Mucosa of descending colon (tissue), 3 donors: ENCODE data around the gene TNFRSF9. TPM values are rescaled to one million over a fixed set of nuclear protein-coding genes. Genes with fewer than 3 reads are reported as not detected.

Experiments
- ATAC-seq: fragments of 200-7000 bp; cut with Tn5 transposase; one replicate; pipeline ENCODE4 v1.9.1; 2020; ENCODE audit warnings: mild to moderate bottlenecking, moderate library complexity
- DNase-seq, 3 donors: peaks; one replicate each; pipeline ENCODE4 v3.0.0-alpha.2; 2020
- H3K36me3 ChIP-seq: fragments of 200-600 bp; one replicate; pipeline ENCODE4 v1.8.0; 2021; ENCODE audit warnings: low read depth, mild to moderate bottlenecking
- H3K4me1 ChIP-seq: fragments of 200-600 bp; one replicate; pipeline ENCODE4 v1.8.0; 2021; ENCODE audit warnings: low read depth, mild to moderate bottlenecking
- H3K4me3 ChIP-seq: fragments of 200-600 bp; one replicate; pipeline ENCODE4 v1.8.0; 2021; ENCODE audit warnings: mild to moderate bottlenecking
- H3K9me3 ChIP-seq: fragments of 200-600 bp; one replicate; pipeline ENCODE4 v1.8.0; 2021; ENCODE audit warnings: mild to moderate bottlenecking
- CTCF ChIP-seq: fragments of 200-600 bp; IDR thresholded peaks from one replicate; pipeline ENCODE4 v1.8.0; 2022; ENCODE audit warnings: antibody characterized with exemption, mild to moderate bottlenecking
- intact Hi-C, 2 donors: fragments of 100-400 bp; cut with DNase I in 1 of 2; cut with micrococcal nuclease in 1 of 2; formaldehyde crosslinking; loops; one replicate each; pipeline versions ENCODE4 v1.11.0 to v1.11.1; 2022; cut with DNase I, micrococcal nuclease
- total RNA-seq, 3 donors: library from RNA; stranded (reverse); fragmentation: NEBNext Ultra II Directional in 2 of 3; extraction: Animal tissue kit (Norgen Biotek cat#: 25700) in 2 of 3; gene quantifications; one replicate each; pipeline versions ENCODE4 v1.2.1 to v1.2.4, GENCODE V29; 2021 to 2023
- donor health status: DM: no; HTN: no; CAD: no; lungs with moderate emphysema.
- donor health status: DM: no; HTN: no; CAD: no.
- donor health status: DM: no; HTN: yes; CAD: no.

TNFRSF9 gene
- total RNA-seq, 3 donors from 2014 or later = 0.19 to 0.51 (median 0.35) TPM

GRCh38 chr1:7942214-7942921 is 1.7 kb upstream of the TNFRSF9 start:
- ATAC-seq = peak; percentile 84
- Histone ChIP-seq H3K4me3 (no peak overlapping the region), H3K4me1 (peaks cover 8% of the 10 kb centered on the region), H3K9me3 (no peaks in the 10 kb centered on the region), H3K36me3 (no peaks in the 10 kb centered on the region)
- no peak for TF ChIP-seq CTCF
- peak; percentile 59 to 73 (median 71) for DNase-seq
- intact Hi-C loops = no loop called here

GRCh38 chr1:7941437-7941793 is 776 bp upstream of the TNFRSF9 start:
- ATAC-seq (no peak), DNase-seq (no peak)
- intact Hi-C loops = no loop called here
- no peak for TF ChIP-seq CTCF
- H3K9me3 ChIP-seq = no peaks in the 10 kb centered on the region
- H3K4me1 ChIP-seq = peaks cover 8% of the 10 kb centered on the region
- H3K36me3 ChIP-seq = no peaks in the 10 kb centered on the region
- H3K4me3 ChIP-seq = no peak overlapping the region

GRCh38 chr1:7940034-7940433 is 605 bp downstream of the TNFRSF9 start:
- no peak for ATAC-seq
- no peak for DNase-seq
- H3K9me3 ChIP-seq = no peaks in the 10 kb centered on the region
- intact Hi-C loops = no loop called here
- no peak for TF ChIP-seq CTCF
- peaks cover 8% of the 10 kb centered on the region for H3K4me1 ChIP-seq
- no peaks in the 10 kb centered on the region for H3K36me3 ChIP-seq
- no peak overlapping the region for H3K4me3 ChIP-seq

- no peak for TF ChIP-seq CTCF
- Histone ChIP-seq H3K4me3 (no peak overlapping the region), H3K4me1 (peaks cover 8% of the 10 kb centered on the region), H3K36me3 (no peaks in the 10 kb centered on the region), H3K9me3 (no peaks in the 10 kb centered on the region)
- DNase-seq = peak in 1 of 3 donors; percentile 32
- peak; percentile 33 for ATAC-seq
- intact Hi-C loops = no loop called here
These were observed 2.6 kb downstream of the TNFRSF9 start for GRCh38 chr1:7938070-7938469.

- Histone ChIP-seq H3K4me3 (no peak overlapping the region), H3K4me1 (no peaks in the 10 kb centered on the region), H3K9me3 (no peaks in the 10 kb centered on the region), H3K36me3 (no peaks in the 10 kb centered on the region)
- no peak for DNase-seq
- TF ChIP-seq CTCF = no peak
- intact Hi-C loops = no loop called here
- ATAC-seq = no peak
These were observed 8.0 kb downstream of the TNFRSF9 start for GRCh38 chr1:7932524-7933138.
